Ureter (tissue), 1 donor: ENCODE measurements around the gene GNG11. TPM values are rescaled to one million over a fixed set of nuclear protein-coding genes. Genes with fewer than 3 reads are reported as not detected.
"Not testable (repeated sequence)": the region's sequence is repeated elsewhere in the genome, so short reads cannot be mapped to it uniquely, and the experiment has no call there.

Experiments
- DNase-seq: peaks from one replicate; pipeline ENCODE4 v3.0.0-alpha.2; 2020; ENCODE audit warnings: low spot score
- total RNA-seq: library from RNA; stranded (reverse); gene quantifications from one replicate; pipeline ENCODE4 v1.2.4, GENCODE V29; 2023
- donor health status: DM: yes; HTN: yes; CAD: no.

Gene GNG11
- total RNA-seq, 1 donor from 2014 or later, result 9.1 TPM

- DNase-seq, result not testable (repeated sequence)
These were observed 9.9 kb upstream of the GNG11 start for GRCh38 chr7:93911661-93912060.

DNA sequence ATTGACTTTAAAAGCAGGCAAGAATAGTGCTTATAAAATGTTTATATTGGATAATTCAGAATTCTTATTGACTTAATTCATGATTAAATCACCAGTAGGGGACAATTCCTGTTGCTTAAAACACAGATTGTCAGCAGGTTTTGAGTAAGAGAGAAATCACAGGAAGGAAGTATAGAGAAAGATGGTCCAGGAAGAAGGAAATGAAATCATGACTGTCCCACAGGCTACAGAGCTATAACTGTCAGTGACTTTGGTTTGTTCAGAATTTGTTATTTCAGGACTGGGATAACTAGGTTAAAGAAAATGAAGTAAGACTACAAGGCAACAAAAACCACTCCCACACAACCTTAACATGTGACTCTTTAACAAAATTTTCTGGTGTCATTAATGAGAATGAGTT lies 8.3 kb upstream of the GNG11 start:
- no peak for DNase-seq

- no peak for DNase-seq
These were observed 6.9 kb upstream of the GNG11 start for GRCh38 chr7:93914581-93915066.

DNA sequence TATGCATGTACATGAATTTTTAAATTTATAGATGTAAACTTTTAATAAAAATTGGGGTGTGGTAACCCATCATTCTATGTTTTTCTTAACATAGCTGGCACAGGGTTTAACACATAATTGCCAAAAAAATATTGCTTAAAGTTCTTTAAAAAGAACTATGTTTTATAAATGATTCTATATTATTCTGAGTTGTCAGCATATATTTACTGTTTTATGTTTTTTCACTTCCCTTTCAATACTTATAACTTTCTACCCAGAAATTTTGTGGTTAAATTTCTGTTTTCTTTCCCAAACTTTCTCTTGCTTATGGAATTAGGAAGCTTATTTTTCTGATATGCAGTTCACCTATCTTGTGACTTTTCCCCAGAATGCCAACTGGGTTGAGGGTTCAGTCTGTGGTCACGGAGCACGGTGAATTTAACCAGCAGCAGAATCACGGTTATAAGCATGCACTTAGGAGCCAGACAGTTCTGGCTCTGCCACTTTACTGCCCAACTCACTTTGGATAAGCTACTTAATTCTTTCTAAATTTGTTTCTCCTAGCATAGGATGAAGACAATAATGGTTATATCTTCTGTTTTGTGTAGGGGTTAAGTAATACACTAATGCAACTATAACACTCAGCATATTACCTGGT lies 6.2 kb upstream of the GNG11 start:
- DNase-seq, result not testable (repeated sequence)

GRCh38 chr7:93915888-93916287 lies 5.6 kb upstream of the GNG11 start:
- not testable (repeated sequence) for DNase-seq

GRCh38 chr7:93916315-93916714 lies 5.2 kb upstream of the GNG11 start:
- not testable (repeated sequence) for DNase-seq

GRCh38 chr7:93920496-93921182 lies 896 bp upstream of the GNG11 start:
- DNase-seq, result no peak

DNA sequence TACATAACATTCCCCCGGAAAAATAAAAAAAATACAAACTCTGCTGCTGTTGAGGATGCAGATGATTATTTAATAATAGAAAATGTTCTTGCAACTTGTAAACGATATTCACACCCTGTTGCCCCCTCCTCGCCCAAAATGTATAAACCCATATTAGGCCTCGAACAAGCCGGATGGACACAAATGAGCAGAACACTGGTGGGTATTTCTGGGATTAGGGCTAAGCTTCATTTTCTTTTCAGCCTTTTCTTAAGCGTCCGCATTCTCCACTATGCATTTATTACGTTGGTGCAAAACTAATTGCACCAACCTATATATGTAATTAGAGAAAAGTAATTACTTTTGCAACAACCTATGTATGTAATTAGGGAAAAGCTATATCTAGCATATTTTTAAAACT lies 349 bp upstream of the GNG11 start:
- DNase-seq, result no peak

DNA sequence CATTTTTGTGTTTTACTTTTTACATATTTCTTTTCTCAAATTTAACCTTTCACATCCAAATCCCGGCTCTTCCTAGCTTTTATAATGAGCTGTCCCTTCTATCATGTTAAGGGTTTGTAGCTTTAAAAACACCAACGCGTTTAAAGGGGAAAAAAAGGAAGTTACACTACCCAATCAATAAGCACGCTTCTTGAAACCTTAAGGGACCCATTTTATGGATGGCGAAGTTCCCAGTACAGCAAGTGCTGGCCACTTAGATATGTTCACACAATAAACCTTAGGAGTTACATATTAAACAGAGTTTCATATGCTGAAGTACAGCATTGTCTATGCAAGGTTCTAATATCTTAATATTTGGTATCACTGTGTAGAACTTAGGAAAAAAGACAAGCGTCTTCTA lies 1.8 kb downstream of the GNG11 start:
- DNase-seq, result no peak

GRCh38 chr7:93923942-93924341 lies 2.4 kb downstream of the GNG11 start:
- DNase-seq, result no peak

DNA sequence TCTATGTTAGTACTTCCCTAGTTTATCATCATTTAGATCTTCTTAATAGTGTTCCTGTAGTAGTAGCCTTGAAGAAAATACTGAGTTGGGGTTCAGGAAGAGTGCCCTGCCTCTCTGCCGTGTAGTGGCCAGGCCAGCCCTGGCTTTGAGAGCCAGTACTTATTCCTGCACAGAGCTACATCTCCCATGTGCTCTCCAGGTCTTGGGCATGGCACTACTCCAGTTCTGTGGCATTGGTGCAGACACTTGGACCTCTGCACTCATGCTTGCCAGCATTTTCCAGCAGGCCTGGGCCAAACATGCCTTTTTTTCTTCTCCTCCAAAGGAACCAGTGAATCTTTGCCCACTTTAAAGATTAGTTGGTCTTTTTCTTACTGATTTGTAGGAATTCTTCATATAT lies 5.3 kb downstream of the GNG11 start:
- DNase-seq, result no peak

DNA sequence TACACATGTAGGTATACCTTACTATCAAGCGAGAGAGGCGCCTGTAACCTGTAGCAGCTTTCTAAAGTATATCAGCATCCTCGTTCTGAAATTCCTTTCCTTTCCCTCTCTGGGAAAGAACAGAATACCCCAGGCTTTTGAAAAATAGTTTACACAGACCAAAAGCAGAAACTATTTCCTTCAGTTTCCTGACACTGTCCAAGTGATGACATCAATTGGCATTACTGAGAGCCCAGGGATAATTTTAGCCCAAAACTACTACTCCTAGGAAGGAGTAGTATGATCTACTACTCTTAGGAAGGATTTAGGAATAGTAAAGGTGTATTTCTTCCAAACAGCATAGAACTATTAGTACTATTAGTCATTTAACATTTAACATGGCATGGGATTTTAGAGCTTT lies 6.0 kb downstream of the GNG11 start:
- no peak for DNase-seq

DNA sequence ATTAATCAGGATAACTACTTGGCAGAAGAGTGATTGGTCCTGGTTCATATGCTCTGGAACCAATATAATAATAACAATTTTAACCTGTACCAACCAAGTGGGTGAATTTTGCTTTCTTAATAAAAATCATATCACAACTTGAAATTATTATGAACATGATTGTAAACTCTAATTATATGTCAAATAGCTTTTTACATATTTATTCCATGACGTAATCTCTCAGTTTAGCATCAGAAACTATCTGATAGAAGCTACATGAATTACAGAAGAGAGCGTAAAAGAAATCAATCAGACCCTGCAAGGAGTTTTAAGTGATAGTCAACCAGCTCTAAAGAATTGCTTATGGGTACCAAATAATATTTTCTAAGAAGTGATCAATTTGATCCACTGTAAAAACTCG lies 10.1 kb downstream of the GNG11 start:
- no peak for DNase-seq

DNA sequence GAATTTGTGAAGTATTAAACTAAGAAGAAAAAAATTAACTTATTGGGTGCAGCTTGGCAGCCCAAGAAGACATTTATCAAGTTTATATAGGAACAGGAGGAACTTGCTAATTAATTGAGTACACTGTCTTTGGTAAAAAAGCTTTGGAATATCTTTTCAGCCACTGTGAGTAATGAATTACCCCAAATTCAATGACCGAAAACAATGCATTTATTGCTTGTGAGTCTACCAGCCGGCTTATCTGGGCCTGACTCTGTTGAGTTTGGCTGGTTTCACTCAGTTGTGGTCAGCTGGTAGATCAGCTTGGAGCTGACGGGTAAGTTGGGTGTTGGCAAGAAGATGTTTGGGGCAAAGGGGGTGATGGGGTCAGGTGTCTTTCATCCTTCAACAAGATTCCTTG lies 11.6 kb downstream of the GNG11 start:
- DNase-seq, result no peak

DNA sequence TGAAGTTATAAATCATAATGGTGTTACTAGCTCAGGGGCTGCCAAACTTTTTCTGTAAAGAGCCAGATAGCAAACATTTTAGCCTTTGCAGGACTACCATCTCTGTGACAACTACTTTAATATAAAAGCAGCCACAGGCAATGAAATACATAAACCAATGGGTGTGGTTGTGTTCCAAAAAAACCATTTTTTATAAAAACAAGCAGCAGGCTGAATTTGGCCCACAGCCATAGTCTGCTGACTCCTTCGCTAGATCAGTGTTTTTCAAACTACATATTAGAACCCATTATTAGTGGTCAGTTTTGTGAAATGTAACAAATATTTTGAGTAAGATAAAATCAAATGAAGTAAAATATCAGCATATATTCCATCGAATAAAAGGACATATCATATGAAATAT lies 13.6 kb downstream of the GNG11 start:
- DNase-seq, result no peak

DNA sequence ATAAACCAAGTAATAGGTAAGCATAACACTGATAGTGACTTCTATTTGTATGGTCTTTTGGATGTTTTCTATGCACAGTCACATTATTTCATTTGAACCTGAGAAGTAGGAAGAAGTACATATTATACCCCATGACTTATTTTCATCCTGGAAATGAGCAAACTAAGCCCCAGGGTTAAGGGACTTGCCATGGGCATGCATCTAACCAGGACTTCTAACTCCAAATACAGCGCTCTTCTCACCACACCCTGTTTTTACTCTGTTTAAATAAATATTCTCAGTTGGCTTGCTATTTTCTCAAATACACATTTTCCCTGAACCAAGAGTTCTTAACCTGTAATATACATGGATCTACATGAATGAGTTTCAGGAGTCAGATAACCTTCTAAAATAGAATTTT lies 16.3 kb downstream of the GNG11 start:
- no peak for DNase-seq

- DNase-seq, result no peak
These were observed 16.8 kb downstream of the GNG11 start for GRCh38 chr7:93938293-93938692.

DNA sequence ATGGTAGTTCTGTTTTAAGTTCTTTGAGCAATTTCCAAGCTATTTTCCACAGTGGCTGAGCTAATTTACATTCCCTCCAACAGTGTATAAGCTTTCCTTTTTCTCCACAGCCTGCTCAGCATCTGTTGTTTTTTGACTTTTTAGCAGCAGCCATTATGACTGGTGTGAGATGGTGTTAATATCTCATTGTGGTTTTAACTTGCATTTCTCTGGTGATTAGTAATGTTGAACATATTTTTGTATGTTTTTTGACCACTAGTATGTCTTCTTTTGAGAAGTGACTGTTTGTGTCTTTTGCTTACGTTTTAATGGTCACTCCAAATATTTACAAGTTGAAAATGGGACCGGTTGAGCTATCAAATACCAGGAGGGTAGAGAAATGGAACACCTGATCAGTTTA lies 20.4 kb downstream of the GNG11 start:
- DNase-seq, result no peak

DNA sequence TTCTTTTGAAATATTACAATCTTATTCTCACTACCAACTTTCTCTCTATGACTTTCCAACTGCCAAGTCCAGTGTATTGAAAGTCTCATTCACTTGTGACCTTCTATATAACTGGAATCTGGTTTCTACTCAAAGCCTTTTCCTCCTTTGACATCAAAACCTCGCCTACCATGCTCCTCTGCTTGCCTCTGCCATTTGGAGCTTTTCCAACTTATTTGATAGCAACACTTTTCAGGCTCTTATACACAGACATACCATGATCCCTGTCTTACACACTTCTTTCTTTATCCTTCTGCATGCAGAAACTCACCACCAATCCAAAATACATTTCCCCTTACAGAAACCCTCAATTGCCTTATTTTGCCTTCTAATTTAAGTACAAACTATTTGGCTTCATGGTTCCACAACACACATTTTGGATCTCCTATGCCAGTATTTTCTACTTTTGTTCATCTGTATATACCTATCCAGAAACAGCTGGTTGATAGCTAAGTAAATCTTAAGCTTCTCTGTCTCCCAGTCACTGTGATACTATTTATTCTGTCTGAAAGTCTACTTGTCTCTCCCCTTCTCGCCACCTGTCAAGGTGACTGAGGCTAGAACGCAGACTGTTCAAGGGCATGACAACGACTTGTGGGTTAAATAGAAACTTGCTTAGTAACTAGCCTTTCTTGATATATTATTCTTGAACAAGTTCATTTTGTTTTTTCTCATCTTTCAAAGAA lies 22.4 kb downstream of the GNG11 start:
- no peak for DNase-seq

- DNase-seq, result no peak
These were observed 23.1 kb downstream of the GNG11 start for GRCh38 chr7:93944673-93945072.

- no peak for DNase-seq
These were observed 23.5 kb downstream of the GNG11 start for GRCh38 chr7:93945083-93945482.

DNA sequence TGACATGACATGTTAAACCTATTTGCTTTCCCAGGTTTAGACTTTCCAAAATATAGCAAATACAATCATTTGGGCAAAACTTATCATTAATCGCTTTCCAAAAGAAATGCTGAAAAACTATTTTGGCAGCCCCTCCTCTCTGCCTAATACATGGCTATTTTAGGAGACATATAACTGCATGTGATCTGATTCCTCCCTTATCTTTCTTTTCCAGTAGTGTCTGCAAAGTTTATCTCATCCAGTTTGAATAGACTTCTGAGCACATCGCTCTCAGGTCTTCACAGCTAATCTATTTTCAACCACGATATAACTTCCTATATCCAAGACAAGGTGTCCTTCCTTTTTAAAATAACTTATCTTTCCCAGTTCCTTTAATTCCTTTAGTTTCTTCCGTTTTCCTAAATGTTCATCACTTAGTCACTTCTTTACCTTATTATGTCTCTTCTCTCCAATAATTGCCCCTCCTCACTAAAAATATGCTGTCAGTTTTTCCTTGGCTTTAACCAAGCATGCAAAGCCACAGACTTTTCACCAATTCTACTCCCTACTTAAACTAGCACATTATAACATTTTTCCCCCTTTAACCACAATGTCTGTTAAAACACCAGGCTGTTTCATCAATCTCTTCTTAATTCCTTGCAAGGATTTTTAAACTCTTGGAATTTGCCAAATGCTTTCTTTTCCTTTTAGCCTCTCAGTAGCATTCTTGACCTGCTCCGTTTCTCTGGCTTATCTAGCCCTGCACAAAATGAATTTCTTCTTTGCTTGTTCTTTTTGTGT lies 24.4 kb downstream of the GNG11 start:
- no peak for DNase-seq
